Prostate gland (tissue), 2 donors: ENCODE measurements around the gene LBH. TPM values are rescaled to one million over a fixed set of nuclear protein-coding genes. Genes with fewer than 3 reads are reported as not detected.

Experiments
- DNase-seq: peaks from one replicate; pipeline ENCODE4 v3.0.0-alpha.2; 2019; ENCODE audit warnings: low spot score
- H3K27ac ChIP-seq, 2 donors: fragments of 200-600 bp; sonication (generic); 2 replicates each; pipeline ENCODE4 v1.5.1; 2017 to 2019
- H3K27me3 ChIP-seq: fragments of 200-600 bp; sonication (generic); replicated peaks from 2 replicates; pipeline ENCODE4 v1.5.1; 2019; ENCODE audit not compliant: insufficient read depth
- H3K36me3 ChIP-seq, 2 donors: fragments of 200-600 bp; sonication (generic); 1 replicate in 1 of 2; 2 replicates in 1 of 2; pipeline versions ENCODE4 v1.5.1 to v1.8.1; 2017 to 2019
- H3K4me1 ChIP-seq: fragments of 200-600 bp; sonication (generic); replicated peaks from 2 replicates; pipeline ENCODE4 v1.5.1; 2019
- H3K4me3 ChIP-seq, 2 donors: fragments of 200-600 bp; sonication (generic); 2 replicates each; pipeline ENCODE4 v1.5.1; 2017 to 2019
- H3K9me3 ChIP-seq: fragments of 200-600 bp; sonication (generic); 2 replicates; pipeline ENCODE4 v1.5.1; 2017
- CTCF ChIP-seq, 4 experiments: fragments of 200-600 bp in 2 of 4; fragments of 450-650 bp in 2 of 4; sonication (generic) in 2 of 4; IDR thresholded peaks; 1 replicate in 3 of 4; 2 replicates in 1 of 4; pipeline ENCODE4 v1.5.1; 2016 to 2019; ENCODE audit warnings: antibody characterized with exemption in 4 of 4, mild to moderate bottlenecking in 2 of 4, moderate library complexity in 2 of 4
- POLR2A ChIP-seq: fragments of 450-650 bp; IDR thresholded peaks from one replicate; pipeline ENCODE4 v1.6.1; 2016; ENCODE audit warnings: antibody characterized with exemption, mild to moderate bottlenecking
- POLR2AphosphoS5 ChIP-seq: sonication (generic); formaldehyde crosslinking; IDR thresholded peaks from one replicate; pipeline ENCODE4 v1.6.1; 2017; ENCODE audit warnings: antibody characterized with exemption
- WGBS: methylation state at CpG from one replicate; pipeline ENCODE4 v1.1.5; 2018; 5-methylcytosine and 5-hydroxymethylcytosine counted together
- intact Hi-C: fragments of 100-400 bp; cut with DNase I; formaldehyde crosslinking; loops from one replicate; pipeline ENCODE4 v1.14.2; 2022
- total RNA-seq, 2 donors: library from RNA; depleted of rRNA; stranded (reverse); fragments of >200 nt; gene quantifications; one replicate each; pipeline ENCODE4 v1.1.0, GENCODE V29; 2016

Gene LBH
- total RNA-seq, 2 donors from 2014 or later, result 33.3 to 41.8 TPM

GRCh38 chr2:30243231-30243630 is 11.9 kb downstream of the LBH start:
- TF ChIP-seq POLR2AphosphoS5, result no peak
- TF ChIP-seq CTCF (IDR thresholded peaks at IDR 0.05), result no peak
- no peak for TF ChIP-seq POLR2A
- H3K4me1 ChIP-seq, result no peaks in the 10 kb centered on the region
- no peak overlapping the region for H3K27ac ChIP-seq
- no peaks in the 10 kb centered on the region for H3K27me3 ChIP-seq
- no peak for DNase-seq
- WGBS, result 92% methylated on average over 3 of the region's 3 CpGs
- no peaks in the 10 kb centered on the region for H3K36me3 ChIP-seq
- H3K9me3 ChIP-seq, result no peaks in the 10 kb centered on the region
- intact Hi-C loops, result no loop called here
- no peak overlapping the region for H3K4me3 ChIP-seq

GRCh38 chr2:30245364-30245763 is 14.0 kb downstream of the LBH start:
- TF ChIP-seq CTCF (IDR thresholded peaks at IDR 0.05) (no peak), POLR2A (no peak), POLR2AphosphoS5 (no peak)
- WGBS, result 94% methylated on average over 5 of the region's 5 CpGs
- DNase-seq, result no peak
- H3K27ac ChIP-seq, result no peak overlapping the region
- H3K4me3 ChIP-seq, result no peak overlapping the region
- intact Hi-C loops, result no loop called here
- H3K36me3 ChIP-seq, result no peaks in the 10 kb centered on the region
- H3K4me1 ChIP-seq, result no peaks in the 10 kb centered on the region
- H3K9me3 ChIP-seq, result no peaks in the 10 kb centered on the region
- no peaks in the 10 kb centered on the region for H3K27me3 ChIP-seq

- H3K36me3 ChIP-seq, result no peaks in the 10 kb centered on the region
- H3K27ac ChIP-seq, result no peak overlapping the region
- no peak for DNase-seq
- TF ChIP-seq CTCF (IDR thresholded peaks at IDR 0.05) (no peak), POLR2AphosphoS5 (no peak), POLR2A (no peak)
- no peaks in the 10 kb centered on the region for H3K27me3 ChIP-seq
- H3K9me3 ChIP-seq, result no peaks in the 10 kb centered on the region
- no peak overlapping the region for H3K4me3 ChIP-seq
- peaks cover 3% of the 10 kb centered on the region for H3K4me1 ChIP-seq
- WGBS, result 81% methylated on average over 2 of the region's 2 CpGs
- intact Hi-C loops, result no loop called here
These were observed 17.5 kb downstream of the LBH start for GRCh38 chr2:30248791-30249190.

GRCh38 chr2:30249354-30249753 is 18.0 kb downstream of the LBH start:
- peaks cover 3% of the 10 kb centered on the region for H3K4me1 ChIP-seq
- no peak for DNase-seq
- H3K27me3 ChIP-seq, result no peaks in the 10 kb centered on the region
- intact Hi-C loops, result no loop called here
- H3K9me3 ChIP-seq, result no peaks in the 10 kb centered on the region
- TF ChIP-seq POLR2A (no peak), CTCF (IDR thresholded peaks at IDR 0.05) (no peak), POLR2AphosphoS5 (no peak)
- H3K36me3 ChIP-seq, result no peaks in the 10 kb centered on the region
- no peak overlapping the region for H3K4me3 ChIP-seq
- H3K27ac ChIP-seq, result no peak overlapping the region
- 70% methylated on average over 7 of the region's 7 CpGs for WGBS

- H3K27ac ChIP-seq, result no peak overlapping the region
- WGBS, result 94% methylated on average over 5 of the region's 6 CpGs
These were observed 19.1 kb downstream of the LBH start for GRCh38 chr2:30250421-30250820.

More at GRCh38 chr2:30250421-30250820, 19.1 kb downstream of the LBH start:
- H3K4me3 ChIP-seq, result no peak overlapping the region
- intact Hi-C loops, result no loop called here
- DNase-seq, result no peak
- no peaks in the 10 kb centered on the region for H3K27me3 ChIP-seq
- H3K9me3 ChIP-seq, result no peaks in the 10 kb centered on the region
- H3K4me1 ChIP-seq, result peaks cover 3% of the 10 kb centered on the region
- H3K36me3 ChIP-seq, result no peaks in the 10 kb centered on the region
- TF ChIP-seq CTCF (IDR thresholded peaks at IDR 0.05), result no peak
- TF ChIP-seq POLR2AphosphoS5, result no peak
- no peak for TF ChIP-seq POLR2A
